ENCODE measurements around the gene UNG.

Gene UNG

GRCh38 chr12:109089683-109090082, 7.7 kb upstream of the UNG start:
- DNase-seq (ENCODE audit: low spot score) = no peak

GRCh38 chr12:109092497-109093021, 4.8 kb upstream of the UNG start:
- DNase-seq (ENCODE audit: low spot score) = no peak

GRCh38 chr12:109093022-109093918, 4.1 kb upstream of the UNG start, which contains the start of gene ALKBH2:
Gene ALKBH2, minus strand, starts transcription at chr12:109093472. Its CDS starts 686 bp downstream, at chr12:109092786.
- DNase-seq (ENCODE audit: low spot score) = peak; percentile 90

- DNase-seq (ENCODE audit: low spot score) = no peak
Measured at GRCh38 chr12:109097140-109097434, 310 bp upstream of the UNG start.

GRCh38 chr12:109098183-109098604, 797 bp downstream of the UNG start:
- peak; percentile 36 for DNase-seq (ENCODE audit: low spot score)

- DNase-seq (ENCODE audit: low spot score) = no peak
Measured at GRCh38 chr12:109098651-109099050, 1.3 kb downstream of the UNG start.

- no peak for DNase-seq (ENCODE audit: low spot score)
Measured at GRCh38 chr12:109099431-109100020, 2.1 kb downstream of the UNG start.

- no peak for DNase-seq (ENCODE audit: low spot score)
Measured at GRCh38 chr12:109100741-109101140, 3.3 kb downstream of the UNG start.

- DNase-seq (ENCODE audit: low spot score) = no peak
Measured at GRCh38 chr12:109102491-109102890, 5.1 kb downstream of the UNG start.

- DNase-seq (ENCODE audit: low spot score) = no peak
Measured at GRCh38 chr12:109105176-109105575, 7.8 kb downstream of the UNG start.

GRCh38 chr12:109109746-109110350, 12.5 kb downstream of the UNG start:
- no peak for DNase-seq (ENCODE audit: low spot score)

- peak; percentile 67 for DNase-seq (ENCODE audit: low spot score)
Measured at GRCh38 chr12:109110988-109111495, 13.6 kb downstream of the UNG start.

- DNase-seq (ENCODE audit: low spot score) = no peak
Measured at GRCh38 chr12:109112720-109113465, 15.5 kb downstream of the UNG start.

GRCh38 chr12:109113661-109114321, 16.4 kb downstream of the UNG start:
- DNase-seq (ENCODE audit: low spot score) = no peak

- DNase-seq (ENCODE audit: low spot score) = no peak
Measured at GRCh38 chr12:109114644-109115043, 17.2 kb downstream of the UNG start.

GRCh38 chr12:109115404-109115757, 18.0 kb downstream of the UNG start:
- DNase-seq (ENCODE audit: low spot score) = no peak

- DNase-seq (ENCODE audit: low spot score) = peak; percentile 60
Measured at GRCh38 chr12:109115758-109116610, 18.6 kb downstream of the UNG start, which contains the start of gene ACACB. Gene ACACB, plus strand, starts transcription at chr12:109116587. Its CDS starts 22,819 bp downstream, at chr12:109139406.

GRCh38 chr12:109116611-109116949, 19.2 kb downstream of the UNG start:
- no peak for DNase-seq (ENCODE audit: low spot score)

- DNase-seq (ENCODE audit: low spot score) = no peak
Measured at GRCh38 chr12:109120095-109120494, 22.7 kb downstream of the UNG start.

GRCh38 chr12:109120557-109120956, 23.2 kb downstream of the UNG start:
- no peak for DNase-seq (ENCODE audit: low spot score)
